Measurements from ENCODE around the gene FADS1. TPM values are rescaled to one million over a fixed set of nuclear protein-coding genes. Genes with fewer than 3 reads are reported as not detected.

Gene FADS1
- total and polyA plus RNA-seq, 2 of the 13 experiments (the other 11 are each of a cell fraction or from before 2014, with no cell fraction given): 91.8 to 108 TPM

- no peak for DNase-seq (ENCODE audit: low spot score)
- in situ Hi-C loops (cut with HindIII; ENCODE audit: extremely low pct_ligation_motif_present, low pct_unique_long_range_greater_than_20kb) (no loop called here), intact Hi-C loops (cut with micrococcal nuclease; ENCODE audit: unreplicated experiment) (no loop called here)
- Histone ChIP-seq H3K9me3 (ENCODE audit: low read length) (no peaks in the 10 kb centered on the region), H4K20me1 (ENCODE audit: insufficient read depth, low read length) (no peaks in the 10 kb centered on the region), H3K27me3 (ENCODE audit: control insufficient read depth in 1 of 2, insufficient read depth in 2 of 2, low read length in 2 of 2) (no peaks in the 10 kb centered on the region), H3K4me1 (ENCODE audit: insufficient read depth, low read length) (no peaks in the 10 kb centered on the region), H3K4me3 (replicated peaks in 1 of 3; ENCODE audit: insufficient read depth in 1 of 3, low read depth in 2 of 3, low read length in 3 of 3) (no peak overlapping the region), H2AFZ (ENCODE audit: low read length) (no peak overlapping the region), H3K36me3 (replicated peaks in 1 of 2; ENCODE audit: control insufficient read depth in 1 of 2, insufficient read depth in 2 of 2, low read length in 2 of 2) (peaks cover 1 to 30% of the 10 kb centered on the region in 2 experiments; a peak in 4 of 5 replicates), H3K27ac (ENCODE audit: extremely low read length, insufficient read depth, low read length) (no peak overlapping the region), H3K79me2 (ENCODE audit: insufficient read depth, low read length) (no peaks in the 10 kb centered on the region), H3K4me2 (ENCODE audit: low read depth, low read length) (no peak overlapping the region), H3K9ac (ENCODE audit: insufficient read depth, low read depth, low read length) (no peak overlapping the region)
- CTCF ChIA-PET (ENCODE audit: low intra/inter-chr PET ratio, low total read pairs): no interaction called here
- no peak for TF ChIP-seq REPIN1 (CRISPR knock-in tag; IDR thresholded peaks at IDR 0.05; ENCODE audit: borderline replicate concordance, low read depth)
- no peak for TF ChIP-seq KDM6A (CRISPR knock-in tag; IDR thresholded peaks at IDR 0.05; ENCODE audit: low read depth)
- TF ChIP-seq ZNF784 (CRISPR knock-in tag; IDR thresholded peaks at IDR 0.05; ENCODE audit: borderline replicate concordance): no peak
- TF ChIP-seq ZNF331 (CRISPR knock-in tag; IDR thresholded peaks at IDR 0.05): no peak
- no peak for TF ChIP-seq KDM5B (CRISPR knock-in tag; IDR thresholded peaks at IDR 0.05; ENCODE audit: borderline replicate concordance)
- no peak for TF ChIP-seq ELF3 (CRISPR knock-in tag; IDR thresholded peaks at IDR 0.05)
- no peak for TF ChIP-seq ZNF576 (CRISPR knock-in tag; IDR thresholded peaks at IDR 0.05)
- TF ChIP-seq, protein P1, sequence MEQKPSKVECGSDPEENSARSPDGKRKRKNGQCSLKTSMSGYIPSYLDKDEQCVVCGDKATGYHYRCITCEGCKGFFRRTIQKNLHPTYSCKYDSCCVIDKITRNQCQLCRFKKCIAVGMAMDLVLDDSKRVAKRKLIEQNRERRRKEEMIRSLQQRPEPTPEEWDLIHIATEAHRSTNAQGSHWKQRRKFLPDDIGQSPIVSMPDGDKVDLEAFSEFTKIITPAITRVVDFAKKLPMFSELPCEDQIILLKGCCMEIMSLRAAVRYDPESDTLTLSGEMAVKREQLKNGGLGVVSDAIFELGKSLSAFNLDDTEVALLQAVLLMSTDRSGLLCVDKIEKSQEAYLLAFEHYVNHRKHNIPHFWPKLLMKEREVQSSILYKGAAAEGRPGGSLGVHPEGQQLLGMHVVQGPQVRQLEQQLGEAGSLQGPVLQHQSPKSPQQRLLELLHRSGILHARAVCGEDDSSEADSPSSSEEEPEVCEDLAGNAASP (CRISPR knock-in tag; IDR thresholded peaks at IDR 0.05; ENCODE audit: borderline replicate concordance): no peak
- TF ChIP-seq BRD4 (CRISPR knock-in tag; IDR thresholded peaks at IDR 0.05): no peak
- no peak for TF ChIP-seq SIX4 (CRISPR knock-in tag; IDR thresholded peaks at IDR 0.05)
- no peak for TF ChIP-seq MAZ (IDR thresholded peaks at IDR 0.05; ENCODE audit: borderline replicate concordance, low read depth, low read length)
- TF ChIP-seq MAZ (CRISPR knock-in tag; IDR thresholded peaks at IDR 0.05; ENCODE audit: low read depth): no peak
- no peak for TF ChIP-seq ZKSCAN1 (IDR thresholded peaks at IDR 0.05; ENCODE audit: low read length)
- TF ChIP-seq, protein P2, sequence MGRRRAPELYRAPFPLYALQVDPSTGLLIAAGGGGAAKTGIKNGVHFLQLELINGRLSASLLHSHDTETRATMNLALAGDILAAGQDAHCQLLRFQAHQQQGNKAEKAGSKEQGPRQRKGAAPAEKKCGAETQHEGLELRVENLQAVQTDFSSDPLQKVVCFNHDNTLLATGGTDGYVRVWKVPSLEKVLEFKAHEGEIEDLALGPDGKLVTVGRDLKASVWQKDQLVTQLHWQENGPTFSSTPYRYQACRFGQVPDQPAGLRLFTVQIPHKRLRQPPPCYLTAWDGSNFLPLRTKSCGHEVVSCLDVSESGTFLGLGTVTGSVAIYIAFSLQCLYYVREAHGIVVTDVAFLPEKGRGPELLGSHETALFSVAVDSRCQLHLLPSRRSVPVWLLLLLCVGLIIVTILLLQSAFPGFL (CRISPR knock-in tag; IDR thresholded peaks at IDR 0.05): no peak
- TF ChIP-seq, protein P3, sequence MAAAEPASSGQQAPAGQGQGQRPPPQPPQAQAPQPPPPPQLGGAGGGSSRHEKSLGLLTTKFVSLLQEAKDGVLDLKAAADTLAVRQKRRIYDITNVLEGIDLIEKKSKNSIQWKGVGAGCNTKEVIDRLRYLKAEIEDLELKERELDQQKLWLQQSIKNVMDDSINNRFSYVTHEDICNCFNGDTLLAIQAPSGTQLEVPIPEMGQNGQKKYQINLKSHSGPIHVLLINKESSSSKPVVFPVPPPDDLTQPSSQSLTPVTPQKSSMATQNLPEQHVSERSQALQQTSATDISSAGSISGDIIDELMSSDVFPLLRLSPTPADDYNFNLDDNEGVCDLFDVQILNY (CRISPR knock-in tag; conservative IDR thresholded peaks at IDR 0.05): no peak
- no peak for TF ChIP-seq FOSL1 (CRISPR knock-in tag; IDR thresholded peaks at IDR 0.05; ENCODE audit: borderline replicate concordance)
- no peak for TF ChIP-seq PHF21A (CRISPR knock-in tag; IDR thresholded peaks at IDR 0.05)
- no peak for FAIRE-seq
- no peak for ATAC-seq
- BruUV-seq (replicated peaks): no TSS peak
- POLR2A ChIA-PET: no interaction called here
- WGBS (ENCODE audit: low lambda C conversion rate): 96% methylated on average over 4 of the region's 12 CpGs
Measured at GRCh38 chr11:61855939-61856680, 39.3 kb upstream of the FADS1 start.

Data from HepG2 (cell line).